KMS-11 (cell line): ENCODE data around the gene KCND3.

Experiments
- H2AFZ ChIP-seq: fragments of 200-600 bp; sonication (generic); 2 replicates; pipeline ENCODE4 v1.6.1; 2016; ENCODE audit warnings: antibody characterized with exemption, mixed run types, low read depth
- H3K27ac ChIP-seq: fragments of 200-600 bp; sonication (generic); 2 replicates; pipeline ENCODE4 v1.6.1; 2016; ENCODE audit warnings: mild to moderate bottlenecking, mixed run types
- H3K27me3 ChIP-seq: fragments of 200-600 bp; sonication (generic); 2 replicates; pipeline ENCODE4 v1.6.1; 2017; ENCODE audit warnings: mild to moderate bottlenecking, low read depth, mixed run types, moderate library complexity; ENCODE audit not compliant: insufficient read depth
- H3K36me3 ChIP-seq: fragments of 200-600 bp; sonication (generic); 2 replicates; pipeline ENCODE4 v1.6.1; 2017; ENCODE audit warnings: mild to moderate bottlenecking, mixed run types; ENCODE audit not compliant: insufficient read depth
- H3K4me1 ChIP-seq: fragments of 200-600 bp; sonication (generic); 2 replicates; pipeline ENCODE4 v1.6.1; 2016; ENCODE audit warnings: mild to moderate bottlenecking, low read depth, mixed run types; ENCODE audit not compliant: poor library complexity, severe bottlenecking
- H3K4me2 ChIP-seq: fragments of 200-600 bp; sonication (generic); 2 replicates; pipeline ENCODE4 v1.7.0; 2016; ENCODE audit warnings: mild to moderate bottlenecking, mixed run types
- H3K4me3 ChIP-seq: fragments of 200-600 bp; sonication (generic); IDR thresholded peaks from 2 replicates; pipeline ENCODE4 v1.6.1; 2017; ENCODE audit warnings: low read depth, low read length, mixed read lengths; ENCODE audit not compliant: insufficient read depth
- H3K79me2 ChIP-seq: fragments of 200-600 bp; sonication (generic); 2 replicates; pipeline ENCODE4 v1.6.1; 2016; ENCODE audit warnings: low read depth, mixed run types; ENCODE audit not compliant: insufficient read depth
- H3K9ac ChIP-seq: fragments of 200-600 bp; sonication (generic); 2 replicates; pipeline ENCODE4 v1.6.1; 2016; ENCODE audit warnings: mild to moderate bottlenecking, mixed run types
- H4K20me1 ChIP-seq: fragments of 200-600 bp; sonication (generic); 2 replicates; pipeline ENCODE4 v1.6.1; 2016; ENCODE audit warnings: mild to moderate bottlenecking, mixed run types; ENCODE audit not compliant: insufficient read depth
- CTCF ChIP-seq: fragments of 200-600 bp; sonication (generic); conservative IDR thresholded peaks from 2 replicates; pipeline ENCODE4 v1.6.1; 2017; ENCODE audit warnings: low read depth, mild to moderate bottlenecking, antibody characterized with exemption, low read length, moderate library complexity, mixed read lengths

Gene KCND3

GRCh38 chr1:111792249-111792648, 197.2 kb downstream of the KCND3 start:
- Histone ChIP-seq H3K79me2 (no peaks in the 10 kb centered on the region), H2AFZ (no peak overlapping the region), H3K27me3 (no peaks in the 10 kb centered on the region), H4K20me1 (no peaks in the 10 kb centered on the region), H3K4me2 (no peak overlapping the region), H3K4me3 (no peak overlapping the region), H3K27ac (no peak overlapping the region), H3K36me3 (no peaks in the 10 kb centered on the region), H3K4me1 (no peaks in the 10 kb centered on the region), H3K9ac (no peak overlapping the region)
- TF ChIP-seq CTCF, result no peak

GRCh38 chr1:111791776-111792175, 197.7 kb downstream of the KCND3 start:
- H4K20me1 ChIP-seq, result no peaks in the 10 kb centered on the region
- no peak overlapping the region for H3K4me3 ChIP-seq
- H3K79me2 ChIP-seq, result no peaks in the 10 kb centered on the region
- H3K4me1 ChIP-seq, result no peaks in the 10 kb centered on the region
- no peaks in the 10 kb centered on the region for H3K27me3 ChIP-seq
- H2AFZ ChIP-seq, result no peak overlapping the region
- no peak overlapping the region for H3K4me2 ChIP-seq
- H3K36me3 ChIP-seq, result no peaks in the 10 kb centered on the region
- H3K27ac ChIP-seq, result no peak overlapping the region
- H3K9ac ChIP-seq, result no peak overlapping the region
- TF ChIP-seq CTCF, result no peak

- Histone ChIP-seq H4K20me1 (no peaks in the 10 kb centered on the region), H3K79me2 (no peaks in the 10 kb centered on the region), H3K4me3 (no peak overlapping the region), H3K4me2 (no peak overlapping the region), H3K36me3 (no peaks in the 10 kb centered on the region), H3K9ac (no peak overlapping the region), H3K4me1 (no peaks in the 10 kb centered on the region), H3K27ac (no peak overlapping the region), H2AFZ (no peak overlapping the region), H3K27me3 (no peaks in the 10 kb centered on the region)
- no peak for TF ChIP-seq CTCF
Observed at GRCh38 chr1:111789666-111790316, 199.7 kb downstream of the KCND3 start.

GRCh38 chr1:111789142-111789541, 200.3 kb downstream of the KCND3 start:
- H3K36me3 ChIP-seq, result no peaks in the 10 kb centered on the region
- no peaks in the 10 kb centered on the region for H3K27me3 ChIP-seq
- no peaks in the 10 kb centered on the region for H3K4me1 ChIP-seq
- no peak overlapping the region for H3K4me2 ChIP-seq
- H3K4me3 ChIP-seq, result no peak overlapping the region
- no peak for TF ChIP-seq CTCF
- H3K79me2 ChIP-seq, result no peaks in the 10 kb centered on the region
- H3K9ac ChIP-seq, result no peak overlapping the region
- H4K20me1 ChIP-seq, result no peaks in the 10 kb centered on the region
- no peak overlapping the region for H2AFZ ChIP-seq
- no peak overlapping the region for H3K27ac ChIP-seq
